Endothelial cell of umbilical vein (primary cell): ENCODE data around the gene KIAA0825.

Source experiments
- CTCF ChIP-seq, 2 donors: IDR thresholded peaks; 1 replicate in 1 of 2; 2 replicates in 1 of 2; pipeline ENCODE4 v1.5.1; 2011; ENCODE audit warnings: low read length in 2 of 2, mild to moderate bottlenecking in 2 of 2, moderate library complexity in 2 of 2, control low read depth in 1 of 2, inconsistent platforms in 1 of 2, low read depth in 1 of 2; ENCODE audit not compliant: insufficient read depth in 1 of 2; ENCODE audit errors: extremely low read depth in 1 of 2
- EZH2 ChIP-seq: IDR thresholded peaks from 2 replicates; pipeline ENCODE4 v1.6.1; 2012; ENCODE audit warnings: borderline replicate concordance, low read depth, mild to moderate bottlenecking, moderate library complexity, low read length, inconsistent platforms; ENCODE audit not compliant: severe bottlenecking
- JUN ChIP-seq: IDR thresholded peaks from 2 replicates; pipeline ENCODE4 v1.6.1; 2011; ENCODE audit warnings: borderline replicate concordance, low read depth; ENCODE audit not compliant: insufficient read length, insufficient read depth
- MYC ChIP-seq: IDR thresholded peaks from one replicate; pipeline ENCODE4 v1.6.1; 2011; ENCODE audit warnings: mild to moderate bottlenecking, low read depth, low read length
- POLR2A ChIP-seq: IDR thresholded peaks from 2 replicates; pipeline ENCODE4 v1.6.1; 2012; ENCODE audit warnings: low read depth, mild to moderate bottlenecking, control low read depth, low read length
- POLR2AphosphoS5 ChIP-seq: IDR thresholded peaks from 2 replicates; pipeline ENCODE4 v1.6.1; 2012; ENCODE audit warnings: low read depth, mild to moderate bottlenecking, control low read depth, low read length, moderate library complexity; ENCODE audit not compliant: insufficient read depth

GRCh38 chr5:94223235-94223634, 395.2 kb downstream of the KIAA0825 start:
- no peak for TF ChIP-seq POLR2A
- TF ChIP-seq CTCF (IDR thresholded peaks at IDR 0.05; ENCODE audit: extremely low read depth in 1 of 2, insufficient read depth in 1 of 2, low read depth in 1 of 2, low read length in 2 of 2) = no peak
- TF ChIP-seq POLR2AphosphoS5 = no peak
- TF ChIP-seq MYC = no peak
- TF ChIP-seq JUN = no peak
- TF ChIP-seq EZH2 = no peak
